GM12878 (cell line): Measurements from ENCODE around the gene SLC25A39. TPM values are rescaled to one million over a fixed set of nuclear protein-coding genes. Genes with fewer than 3 reads are reported as not detected.

ENCODE experiments used
- ATAC-seq: fragments of 200-7000 bp; cut with Tn5 transposase; 3 replicates; pipeline ENCODE4 v1.9.1; 2020; ENCODE audit warnings: mild to moderate bottlenecking, moderate library complexity
- BruUV-seq: library from RNA; stranded (reverse); fragments of 400-500 nt; replicated peaks from 2 replicates; lab custom pipeline; 2021; lab: Mats Ljungman, UMichigan
- CTCF ChIA-PET: fragments of 300-600 bp; sonication (Branson Sonifier 250); formaldehyde crosslinking; extraction: SDS; loops from one replicate; lab custom pipeline; 2021; ENCODE audit warnings: inconsistent platforms; lab: Yijun Ruan, JAX
- POLR2A ChIA-PET: fragments of 350-600 bp; formaldehyde crosslinking; extraction: SDS; loops from one replicate; lab custom pipeline; 2021; ENCODE audit warnings: inconsistent platforms; lab: Charles Lee
- RAD21 ChIA-PET: fragments of 300-600 bp; sonication (Branson Sonifier 250); formaldehyde crosslinking; loops from one replicate; lab custom pipeline; 2023; ENCODE audit warnings: antibody characterized with exemption; ENCODE audit not compliant: unreplicated experiment; lab: Charles Lee
- SMC1A ChIA-PET: fragments of 300-600 bp; sonication (Branson Sonifier 250); formaldehyde crosslinking; loops from one replicate; lab custom pipeline; 2023; ENCODE audit not compliant: unreplicated experiment, uncharacterized antibody; lab: Charles Lee
- DNase-seq: peaks from one replicate; pipeline ENCODE4 v3.0.0-alpha.2; 2011; ENCODE audit warnings: low read depth, low spot score
- FAIRE-seq: peaks from 3 replicates; lab custom pipeline; 2011; peaks lifted over from hg19 to GRCh38; lab: Jason Lieb, UNC
- H2AFZ ChIP-seq: 2 replicates; pipeline ENCODE4 v1.6.0; 2011; ENCODE audit warnings: low read depth, low read length, control low read depth; ENCODE audit not compliant: control insufficient read depth
- H3K27ac ChIP-seq: 2 replicates; pipeline ENCODE4 v1.5.1; 2011; ENCODE audit warnings: control low read depth; ENCODE audit not compliant: control insufficient read depth, insufficient read depth
- H3K27me3 ChIP-seq, 2 experiments: replicated peaks in 1 of 2; 2 replicates each; pipeline versions ENCODE4 v1.6.0 to v1.6.1; 2011; ENCODE audit warnings: low read length in 1 of 2; ENCODE audit not compliant: control insufficient read depth in 2 of 2, insufficient read depth in 2 of 2
- H3K36me3 ChIP-seq, 2 experiments: 2 replicates each; pipeline ENCODE4 v1.5.1; 2011; ENCODE audit warnings: low read length in 1 of 2; ENCODE audit not compliant: control insufficient read depth in 2 of 2, insufficient read depth in 2 of 2
- H3K4me1 ChIP-seq: 2 replicates; pipeline ENCODE4 v1.6.1; 2011; ENCODE audit warnings: mild to moderate bottlenecking, low read length, moderate library complexity, mixed read lengths; ENCODE audit not compliant: control insufficient read depth, insufficient read depth
- H3K4me2 ChIP-seq: 2 replicates; pipeline ENCODE4 v1.6.0; 2011; ENCODE audit warnings: control low read depth; ENCODE audit not compliant: control insufficient read depth, insufficient read depth
- H3K4me3 ChIP-seq: fragments of 200-600 bp; sonication (generic); 2 replicates; pipeline ENCODE4 v1.5.1; 2016
- H3K79me2 ChIP-seq: 2 replicates; pipeline ENCODE4 v1.6.0; 2011; ENCODE audit warnings: low read length; ENCODE audit not compliant: control insufficient read depth, insufficient read depth
- H3K9ac ChIP-seq: 2 replicates; pipeline ENCODE4 v1.8.0; 2011; ENCODE audit warnings: low read length, control low read depth, mixed read lengths; ENCODE audit not compliant: control insufficient read depth, insufficient read depth
- H3K9me3 ChIP-seq: replicated peaks from 3 replicates; pipeline ENCODE4 v1.5.1; 2011; ENCODE audit warnings: mild to moderate bottlenecking, low read length; ENCODE audit not compliant: control insufficient read depth, insufficient read depth
- H4K20me1 ChIP-seq: 2 replicates; pipeline ENCODE4 v1.6.0; 2011; ENCODE audit not compliant: control insufficient read depth, insufficient read depth
- CBFB ChIP-seq: IDR thresholded peaks from 2 replicates; pipeline ENCODE4 v1.6.1; 2016; ENCODE audit warnings: antibody characterized with exemption, low read depth
- KAT2A ChIP-seq: conservative IDR thresholded peaks from 2 replicates; pipeline ENCODE4 v1.6.1; 2011; ENCODE audit warnings: low read depth, low read length; ENCODE audit not compliant: control insufficient read depth
- LARP7 ChIP-seq: fragments of 450-650 bp; IDR thresholded peaks from 2 replicates; pipeline ENCODE4 v1.6.1; 2017; ENCODE audit warnings: mild to moderate bottlenecking
- NR2C2 ChIP-seq: IDR thresholded peaks from 2 replicates; pipeline ENCODE4 v1.6.1; 2011; ENCODE audit warnings: borderline replicate concordance, low read depth; ENCODE audit not compliant: control insufficient read depth, insufficient read length
- TCF3 ChIP-seq: IDR thresholded peaks from 2 replicates; pipeline ENCODE4 v1.6.1; 2012; ENCODE audit warnings: low read depth, mild to moderate bottlenecking, low read length, borderline replicate concordance; ENCODE audit not compliant: insufficient read depth
- WGBS: methylation state at CpG from one replicate; pipeline ENCODE4 v1.1.6; 2016; ENCODE audit warnings: low lambda C conversion rate; ENCODE audit not compliant: insufficient replicate concordance, insufficient coverage; ENCODE audit errors: missing lambda C conversion rate; 5-methylcytosine and 5-hydroxymethylcytosine counted together
- in situ Hi-C: fragments of 300-500 bp; cut with MboI; formaldehyde crosslinking; loops from 9 replicates; pipeline ENCODE4 v1.14.3; 2018; ENCODE audit warnings: mixed read lengths
- intact Hi-C: fragments of 100-400 bp; cut with micrococcal nuclease; formaldehyde crosslinking; loops from one replicate; pipeline ENCODE4 v1.14.2; 2022; ENCODE audit not compliant: unreplicated experiment
- polyA plus RNA-seq, 11 experiments: library from polyadenylated mRNA; depleted of rRNA in 4 of 11; unstranded in 6 of 11; stranded (reverse) in 5 of 11; fragments of >200 nt; fragmentation: Nextera tagmentation in 4 of 11; fragmentation: Illumina TruSeq in 1 of 11; extraction: Ambion mirVana in 4 of 11; extraction: Trizol in 1 of 11; gene quantifications; 1 replicate in 1 of 11; 2 replicates in 10 of 11; pipeline versions ENCODE4 v1.2.1 to v1.2.3, GENCODE V29; 2011 to 2016; ENCODE audit warnings: inconsistent platforms in 2 of 11, missing spikeins in 2 of 11, low read depth in 1 of 11
- total RNA-seq, 4 experiments: library from RNA; depleted of rRNA in 3 of 4; stranded (reverse); fragments of >200 nt in 3 of 4; fragmentation: Illumina TruSeq in 1 of 4; extraction: Trizol in 1 of 4; gene quantifications; 2 replicates each; pipeline versions ENCODE4 v1.2.1 to v1.2.3, GENCODE V29; 2013 to 2021
- TF ChIP-seq, protein P1 (sequence below): IDR thresholded peaks from 2 replicates; pipeline ENCODE4 v1.6.1; 2012; ENCODE audit warnings: mild to moderate bottlenecking, low read depth, low read length
- TF ChIP-seq, protein P2 (sequence below): fragments of 450-650 bp; IDR thresholded peaks from 2 replicates; pipeline ENCODE4 v1.6.1; 2014; ENCODE audit warnings: mild to moderate bottlenecking

SLC25A39 gene
- total and polyA plus RNA-seq, 10 of the 15 experiments (the other 5 are each of a cell fraction or from before 2014, with no cell fraction given), result 3.5 to 270 (median 150) TPM

DNA sequence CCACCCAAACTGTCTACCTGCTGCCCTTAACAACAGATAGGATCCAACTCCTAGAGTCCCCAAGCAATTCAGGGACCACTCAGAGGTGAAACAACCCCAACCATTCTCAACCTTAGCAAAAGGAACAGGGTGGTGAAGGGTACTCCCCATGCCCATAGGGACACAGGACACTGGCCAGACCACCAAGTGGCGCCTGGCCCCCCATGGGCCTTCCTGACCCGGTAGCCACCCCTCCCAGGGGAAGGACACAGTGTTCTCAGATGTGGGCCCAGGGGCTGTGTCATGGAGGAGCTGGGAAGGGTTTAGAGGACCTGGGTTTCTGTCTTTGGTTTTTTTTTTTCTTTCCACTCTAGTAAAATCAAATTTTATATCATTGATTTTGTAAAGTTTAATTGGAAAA lies 9.7 kb upstream of the SLC25A39 start (continued):
- TF ChIP-seq, protein P1, sequence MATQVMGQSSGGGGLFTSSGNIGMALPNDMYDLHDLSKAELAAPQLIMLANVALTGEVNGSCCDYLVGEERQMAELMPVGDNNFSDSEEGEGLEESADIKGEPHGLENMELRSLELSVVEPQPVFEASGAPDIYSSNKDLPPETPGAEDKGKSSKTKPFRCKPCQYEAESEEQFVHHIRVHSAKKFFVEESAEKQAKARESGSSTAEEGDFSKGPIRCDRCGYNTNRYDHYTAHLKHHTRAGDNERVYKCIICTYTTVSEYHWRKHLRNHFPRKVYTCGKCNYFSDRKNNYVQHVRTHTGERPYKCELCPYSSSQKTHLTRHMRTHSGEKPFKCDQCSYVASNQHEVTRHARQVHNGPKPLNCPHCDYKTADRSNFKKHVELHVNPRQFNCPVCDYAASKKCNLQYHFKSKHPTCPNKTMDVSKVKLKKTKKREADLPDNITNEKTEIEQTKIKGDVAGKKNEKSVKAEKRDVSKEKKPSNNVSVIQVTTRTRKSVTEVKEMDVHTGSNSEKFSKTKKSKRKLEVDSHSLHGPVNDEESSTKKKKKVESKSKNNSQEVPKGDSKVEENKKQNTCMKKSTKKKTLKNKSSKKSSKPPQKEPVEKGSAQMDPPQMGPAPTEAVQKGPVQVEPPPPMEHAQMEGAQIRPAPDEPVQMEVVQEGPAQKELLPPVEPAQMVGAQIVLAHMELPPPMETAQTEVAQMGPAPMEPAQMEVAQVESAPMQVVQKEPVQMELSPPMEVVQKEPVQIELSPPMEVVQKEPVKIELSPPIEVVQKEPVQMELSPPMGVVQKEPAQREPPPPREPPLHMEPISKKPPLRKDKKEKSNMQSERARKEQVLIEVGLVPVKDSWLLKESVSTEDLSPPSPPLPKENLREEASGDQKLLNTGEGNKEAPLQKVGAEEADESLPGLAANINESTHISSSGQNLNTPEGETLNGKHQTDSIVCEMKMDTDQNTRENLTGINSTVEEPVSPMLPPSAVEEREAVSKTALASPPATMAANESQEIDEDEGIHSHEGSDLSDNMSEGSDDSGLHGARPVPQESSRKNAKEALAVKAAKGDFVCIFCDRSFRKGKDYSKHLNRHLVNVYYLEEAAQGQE, result no peak
- TF ChIP-seq LARP7 (no peak), NR2C2 (no peak)
- TF ChIP-seq, protein P2, sequence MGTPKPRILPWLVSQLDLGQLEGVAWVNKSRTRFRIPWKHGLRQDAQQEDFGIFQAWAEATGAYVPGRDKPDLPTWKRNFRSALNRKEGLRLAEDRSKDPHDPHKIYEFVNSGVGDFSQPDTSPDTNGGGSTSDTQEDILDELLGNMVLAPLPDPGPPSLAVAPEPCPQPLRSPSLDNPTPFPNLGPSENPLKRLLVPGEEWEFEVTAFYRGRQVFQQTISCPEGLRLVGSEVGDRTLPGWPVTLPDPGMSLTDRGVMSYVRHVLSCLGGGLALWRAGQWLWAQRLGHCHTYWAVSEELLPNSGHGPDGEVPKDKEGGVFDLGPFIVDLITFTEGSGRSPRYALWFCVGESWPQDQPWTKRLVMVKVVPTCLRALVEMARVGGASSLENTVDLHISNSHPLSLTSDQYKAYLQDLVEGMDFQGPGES, result no peak
- TF ChIP-seq, all 136 proteins: peak for 0

DNA sequence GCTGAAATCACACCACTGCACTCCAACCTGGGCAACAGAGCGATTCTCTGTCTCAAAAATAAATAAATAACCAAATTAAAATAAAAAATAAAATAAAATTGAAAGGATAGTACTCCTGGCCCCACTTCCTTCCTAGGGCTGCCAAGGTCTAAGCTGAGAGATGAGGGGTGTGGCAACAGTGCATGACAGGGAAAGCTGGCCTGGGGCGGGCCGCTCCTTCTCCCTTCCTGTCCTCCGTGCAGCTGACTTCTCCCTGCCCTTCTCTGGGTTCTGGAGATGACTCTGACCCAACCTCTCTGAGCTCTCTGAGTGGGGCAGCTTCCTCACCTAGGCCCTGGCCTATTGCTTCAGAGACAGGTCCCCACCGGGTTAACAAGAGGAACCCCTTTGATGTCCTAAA lies 8.7 kb upstream of the SLC25A39 start:
- RAD21 ChIA-PET, result interaction anchor here (1.1 to 4.4 kb wide), 2 partner anchors 17 to 123 kb away, joined by 3 to 46 read pairs; no protein-coding TSS in a partner anchor
- no peak for FAIRE-seq

More for the DNA sequence above, 8.7 kb upstream of the SLC25A39 start:
- H3K27me3 ChIP-seq, result no peaks in the 10 kb centered on the region
- H3K4me3 ChIP-seq, result no peak overlapping the region
- no peaks in the 10 kb centered on the region for H3K79me2 ChIP-seq
- H4K20me1 ChIP-seq, result no peaks in the 10 kb centered on the region
- H3K9me3 ChIP-seq, result no peaks in the 10 kb centered on the region
- no TSS peak for BruUV-seq
- H3K27ac ChIP-seq, result no peak overlapping the region
- POLR2A ChIA-PET, result interaction anchor here (0.6 to 0.7 kb wide), 2 partner anchors 12 to 226 kb away, joined by 3 to 10 read pairs; partner anchors contain the start of gene GRN
- TF ChIP-seq CBFB (no peak), TCF3 (no peak), KAT2A (no peak)
- TF ChIP-seq, all 136 proteins: peak for 0
- DNase-seq (no peak), ATAC-seq (no peak)
- Histone ChIP-seq H2AFZ (no peak overlapping the region), H3K36me3 (no peaks in the 10 kb centered on the region), H3K9ac (no peak overlapping the region), H3K4me1 (peaks cover 6% of the 10 kb centered on the region), H3K4me2 (no peak overlapping the region)
- intact Hi-C loops, result no loop called here
- ChIA-PET SMC1A (interaction anchor here (1.0 to 4.3 kb wide), 4 partner anchors 11 to 190 kb away, joined by 3 to 29 read pairs (median 6); partner anchors contain the start of gene GRN), CTCF (interaction anchor here (0.6 to 9.1 kb wide), 8 partner anchors 13 to 389 kb away, joined by 3 to 154 read pairs (median 4); partner anchors contain the start of gene GRN)
- WGBS, result 50% methylated on average over 5 of the region's 5 CpGs
- in situ Hi-C loops, result no loop called here
